GM12865 (cell line): ENCODE data around the gene LARGE1.

Experiments
- DNase-seq: peaks from one replicate; pipeline ENCODE4 v3.0.0; 2010; ENCODE audit warnings: low read depth
- H3K4me3 ChIP-seq: 2 replicates; pipeline ENCODE4 v1.5.1; 2011; ENCODE audit warnings: mild to moderate bottlenecking, low read depth, low read length, control low read depth
- CTCF ChIP-seq: IDR thresholded peaks from 2 replicates; pipeline ENCODE4 v1.5.1; 2011; ENCODE audit warnings: low read length, control low read depth, low read depth, inconsistent platforms; ENCODE audit not compliant: insufficient read depth; ENCODE audit errors: missing control alignments

The LARGE1 gene

GRCh38 chr22:33914699-33915098 lies 5.6 kb downstream of the LARGE1 start:
- no peak overlapping the region for H3K4me3 ChIP-seq
- no peak for TF ChIP-seq CTCF

GRCh38 chr22:33914131-33914530 lies 6.1 kb downstream of the LARGE1 start:
- no peak for TF ChIP-seq CTCF
- H3K4me3 ChIP-seq, result no peak overlapping the region
- no peak for DNase-seq

More at GRCh38 chr22:33914699-33915098, 5.6 kb downstream of the LARGE1 start:
- DNase-seq, result no peak

- TF ChIP-seq CTCF, result no peak
- no peak overlapping the region for H3K4me3 ChIP-seq
Observed at GRCh38 chr22:33913188-33913587, 7.1 kb downstream of the LARGE1 start.

GRCh38 chr22:33909911-33910310 lies 10.4 kb downstream of the LARGE1 start:
- DNase-seq, result no peak
- no peak overlapping the region for H3K4me3 ChIP-seq
- no peak for TF ChIP-seq CTCF

More at GRCh38 chr22:33913188-33913587, 7.1 kb downstream of the LARGE1 start:
- DNase-seq, result no peak

GRCh38 chr22:33909075-33909458 lies 11.2 kb downstream of the LARGE1 start:
- no peak for DNase-seq
- H3K4me3 ChIP-seq, result no peak overlapping the region
- TF ChIP-seq CTCF, result no peak

GRCh38 chr22:33908171-33909074 lies 11.9 kb downstream of the LARGE1 start:
- H3K4me3 ChIP-seq, result no peak overlapping the region
- no peak for DNase-seq
- no peak for TF ChIP-seq CTCF
